Left kidney (tissue), 2 donors: ENCODE measurements around the gene ASB5. TPM values are rescaled to one million over a fixed set of nuclear protein-coding genes. Genes with fewer than 3 reads are reported as not detected.
"Not testable (repeated sequence)": the region's sequence is repeated elsewhere in the genome, so short reads cannot be mapped to it uniquely, and the experiment has no call there.

ENCODE experiments used
- DNase-seq: peaks from one replicate; pipeline ENCODE4 v3.0.0-alpha.2; 2013
- polyA plus RNA-seq: library from polyadenylated mRNA; unstranded; fragments of 120-200 nt; gene quantifications from one replicate; pipeline ENCODE4 v1.2.1, GENCODE V29; 2013; ENCODE audit not compliant: insufficient read length

The ASB5 gene
- polyA plus RNA-seq, 1 donor, result 0.18 TPM

GRCh38 chr4:176222149-176222548 is 46.9 kb downstream of the ASB5 start:
- DNase-seq, result no peak

GRCh38 chr4:176217510-176217909 is 51.5 kb downstream of the ASB5 start:
- DNase-seq, result no peak

- DNase-seq, result not testable (repeated sequence)
These were observed 56.7 kb downstream of the ASB5 start for GRCh38 chr4:176212351-176212750.

- no peak for DNase-seq
These were observed 58.3 kb downstream of the ASB5 start for GRCh38 chr4:176210579-176211296.

GRCh38 chr4:176210101-176210500 is 58.9 kb downstream of the ASB5 start:
- DNase-seq, result no peak

GRCh38 chr4:176209535-176209934 is 59.5 kb downstream of the ASB5 start:
- no peak for DNase-seq

- DNase-seq, result no peak
These were observed 61.2 kb downstream of the ASB5 start for GRCh38 chr4:176207839-176208238.

GRCh38 chr4:176205299-176205698 is 63.7 kb downstream of the ASB5 start:
- DNase-seq, result no peak

- DNase-seq, result no peak
These were observed 70.6 kb downstream of the ASB5 start for GRCh38 chr4:176198316-176198903.

- peak; percentile 89 for DNase-seq
These were observed 73.6 kb downstream of the ASB5 start, which contains the start of gene SPATA4 for GRCh38 chr4:176195184-176195978. TSS of gene SPATA4 (minus strand) at chr4:176195585. CDS start at chr4:176195562, 23 bp downstream.

GRCh38 chr4:176193938-176194337 is 75.1 kb downstream of the ASB5 start:
- DNase-seq, result no peak

GRCh38 chr4:176193126-176193525 is 75.9 kb downstream of the ASB5 start:
- DNase-seq, result no peak

GRCh38 chr4:176191974-176192373 is 77.0 kb downstream of the ASB5 start:
- DNase-seq, result no peak

- DNase-seq, result no peak
These were observed 78.9 kb downstream of the ASB5 start for GRCh38 chr4:176189891-176190795.

- no peak for DNase-seq
These were observed 80.4 kb downstream of the ASB5 start for GRCh38 chr4:176188654-176189053.

- DNase-seq, result no peak
These were observed 81.4 kb downstream of the ASB5 start for GRCh38 chr4:176187624-176188023.

GRCh38 chr4:176186671-176187395 is 82.2 kb downstream of the ASB5 start:
- no peak for DNase-seq

- DNase-seq, result no peak
These were observed 83.0 kb downstream of the ASB5 start for GRCh38 chr4:176186067-176186466.

- DNase-seq, result no peak
These were observed 84.0 kb downstream of the ASB5 start for GRCh38 chr4:176185051-176185450.
